Dedifferentiated amniotic fluid mesenchymal stem cell (primary cell): Measurements from ENCODE around the gene GTPBP6.
"Not testable (repeated sequence)": the region's sequence is repeated elsewhere in the genome, so short reads cannot be mapped to it uniquely, and the experiment has no call there.

Source experiments
- DNase-seq: peaks from one replicate; pipeline ENCODE4 v3.0.0-alpha.2; 2016; ENCODE audit errors: extremely low spot score

Gene GTPBP6

GRCh38 chrX:316351-317325, 2.0 kb downstream of the GTPBP6 start:
- DNase-seq: no peak

DNA sequence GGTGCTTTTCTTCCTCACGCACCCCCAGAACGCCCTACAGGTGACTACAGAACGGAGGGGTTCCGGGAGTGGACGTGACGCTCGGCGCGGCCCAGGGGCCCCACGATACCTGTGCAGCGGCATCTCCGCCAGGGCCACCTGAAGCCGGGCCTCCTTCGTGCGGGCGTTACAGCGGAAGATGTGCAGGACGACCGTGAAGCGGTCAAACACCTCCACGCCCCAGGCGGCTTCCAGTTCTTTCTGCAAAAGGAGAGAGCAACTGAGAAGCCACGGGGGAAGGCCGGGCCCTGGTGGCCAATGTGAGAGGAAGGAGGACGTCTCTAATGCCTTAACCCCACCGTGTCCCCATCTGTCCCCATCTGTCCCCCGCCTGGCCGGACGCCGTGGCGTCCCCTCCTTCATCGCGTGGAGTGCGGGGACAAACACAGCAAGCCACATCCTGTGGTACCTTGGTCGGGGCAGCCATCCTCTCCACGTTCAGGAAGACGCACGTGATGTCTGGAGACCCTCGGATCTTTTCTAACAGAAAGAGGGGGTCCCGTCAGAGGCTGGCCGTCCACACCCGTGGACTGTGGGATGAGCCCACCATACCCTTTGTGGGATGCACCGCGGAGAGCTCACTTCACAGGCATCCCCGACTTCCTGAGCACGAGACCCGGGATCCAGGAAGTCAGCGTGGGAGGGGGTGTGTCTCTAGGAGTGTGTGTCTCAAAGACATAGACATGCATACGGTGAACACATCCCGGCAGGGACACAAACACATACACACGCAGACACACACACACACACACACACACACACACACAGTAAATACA, 3.6 kb downstream of the GTPBP6 start:
- DNase-seq: no peak

DNA sequence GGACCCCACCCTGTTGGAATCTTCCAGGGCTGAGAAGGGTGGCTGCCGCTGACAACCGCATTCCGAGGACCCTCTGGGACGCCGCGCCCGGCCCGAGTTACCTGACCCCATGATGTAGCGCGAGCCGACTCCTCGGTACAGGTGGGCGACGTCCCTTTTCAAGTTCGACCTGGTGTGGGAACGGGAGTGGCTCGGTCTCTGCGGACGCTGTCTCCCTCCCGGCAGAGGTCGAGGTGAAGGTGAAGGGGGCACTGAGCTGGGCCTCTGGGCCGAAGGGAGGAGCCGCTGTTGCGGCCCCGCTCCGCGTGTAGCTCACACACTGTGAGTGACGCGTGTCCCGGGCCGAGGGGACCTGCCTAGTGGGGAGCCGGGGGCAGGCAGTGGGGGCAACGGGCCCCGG, 4.5 kb downstream of the GTPBP6 start:
- DNase-seq: no peak

DNA sequence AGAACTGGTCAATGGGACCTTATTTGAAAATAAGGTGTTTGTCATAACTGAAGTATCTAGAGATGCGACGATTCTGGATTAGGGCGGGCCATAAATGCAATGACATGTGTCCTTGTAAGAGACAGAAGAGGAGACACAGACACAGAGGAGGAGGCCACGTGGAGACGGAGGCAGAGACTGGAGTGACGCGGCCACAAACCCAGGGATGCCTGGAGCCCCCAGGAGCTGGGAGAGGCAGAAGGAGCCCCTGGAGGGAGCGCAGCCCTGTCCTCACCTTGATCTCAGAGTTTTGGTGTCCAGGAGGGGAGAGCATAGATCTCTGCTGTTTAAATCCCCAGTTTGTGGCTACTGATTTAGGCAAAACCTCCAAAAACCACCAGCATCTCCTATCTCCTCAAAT, 5.0 kb downstream of the GTPBP6 start:
- no peak for DNase-seq

DNA sequence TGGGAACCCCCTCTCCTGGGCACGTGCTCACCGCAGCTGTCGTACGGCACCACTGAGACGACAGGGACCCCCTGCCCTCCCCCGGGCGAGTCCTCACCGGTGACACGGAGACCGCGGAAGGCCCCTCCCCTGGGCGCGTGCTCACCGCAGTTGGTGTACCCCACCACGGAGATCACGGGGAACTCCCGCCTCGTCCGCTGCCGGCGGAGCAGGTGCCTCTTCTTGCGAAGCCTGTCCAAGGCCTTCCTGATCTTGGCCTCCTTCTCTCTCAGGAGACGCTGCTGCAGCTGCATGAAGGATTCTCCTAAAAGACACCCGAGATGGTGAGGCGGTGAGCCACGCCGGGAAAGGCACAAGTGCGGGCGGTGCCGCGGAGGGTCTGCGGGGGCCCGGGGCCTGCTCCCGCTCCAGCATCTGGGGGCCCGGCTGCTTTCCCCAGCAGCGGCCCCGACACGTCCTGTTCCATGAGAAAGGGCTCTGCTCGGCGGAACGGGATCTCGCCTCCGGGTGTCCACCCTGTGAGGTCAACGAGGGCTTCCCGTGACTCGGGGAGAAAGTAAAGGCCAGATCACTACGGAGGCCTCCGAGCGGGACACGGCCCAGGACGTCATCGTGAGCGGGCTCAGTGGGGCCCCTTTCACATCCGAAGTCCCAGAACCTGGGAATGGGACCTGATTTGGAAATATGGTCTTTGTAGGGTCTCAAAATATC, 5.8 kb downstream of the GTPBP6 start:
- no peak for DNase-seq

DNA sequence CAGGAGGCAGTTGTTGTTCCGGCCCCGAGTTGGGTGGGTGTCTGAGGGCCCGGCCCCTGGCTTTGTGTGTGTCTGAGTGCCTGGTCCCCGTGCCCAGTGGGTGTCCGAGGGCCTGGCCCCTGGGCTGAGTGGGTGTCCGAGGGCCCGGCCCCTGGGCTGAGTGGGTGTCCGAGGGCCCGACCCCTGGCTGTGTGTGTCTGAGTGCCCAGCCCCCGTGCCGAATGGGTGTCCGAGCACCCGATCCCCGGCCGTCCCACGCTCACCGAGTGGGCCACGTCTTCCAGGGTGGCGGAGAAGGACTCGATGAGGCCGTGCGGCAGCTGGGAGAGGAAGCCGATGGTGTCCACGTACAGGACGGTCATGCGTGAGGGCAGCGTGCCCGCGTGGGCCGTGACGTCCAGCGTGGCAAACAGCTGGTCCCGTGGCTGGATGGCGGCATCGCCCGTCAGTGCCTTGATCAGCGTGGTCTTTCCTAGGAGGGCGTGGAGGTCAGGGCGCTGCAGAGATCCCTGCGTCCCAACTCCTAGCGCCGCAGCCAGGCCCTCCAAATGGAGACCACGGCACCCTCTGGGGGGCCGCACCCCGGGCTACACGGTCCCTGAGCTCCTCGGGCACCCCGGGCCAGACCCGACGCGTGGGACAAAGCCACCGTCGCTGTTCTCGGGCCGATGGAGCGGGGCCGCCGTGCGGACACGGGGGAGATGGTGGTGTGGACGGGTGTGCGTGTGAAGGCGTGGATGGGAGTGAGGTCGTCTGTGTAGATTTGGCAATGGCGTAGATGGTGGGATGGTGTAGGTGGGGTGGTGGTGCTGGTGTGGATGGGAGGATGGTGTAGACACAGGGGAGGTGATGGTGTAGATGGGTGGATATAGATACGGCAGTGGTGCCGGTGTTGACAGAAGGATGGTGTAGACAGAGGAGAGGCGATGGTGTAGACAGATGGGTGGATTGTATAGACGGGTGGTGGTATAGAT, 7.2 kb downstream of the GTPBP6 start:
- no peak for DNase-seq

DNA sequence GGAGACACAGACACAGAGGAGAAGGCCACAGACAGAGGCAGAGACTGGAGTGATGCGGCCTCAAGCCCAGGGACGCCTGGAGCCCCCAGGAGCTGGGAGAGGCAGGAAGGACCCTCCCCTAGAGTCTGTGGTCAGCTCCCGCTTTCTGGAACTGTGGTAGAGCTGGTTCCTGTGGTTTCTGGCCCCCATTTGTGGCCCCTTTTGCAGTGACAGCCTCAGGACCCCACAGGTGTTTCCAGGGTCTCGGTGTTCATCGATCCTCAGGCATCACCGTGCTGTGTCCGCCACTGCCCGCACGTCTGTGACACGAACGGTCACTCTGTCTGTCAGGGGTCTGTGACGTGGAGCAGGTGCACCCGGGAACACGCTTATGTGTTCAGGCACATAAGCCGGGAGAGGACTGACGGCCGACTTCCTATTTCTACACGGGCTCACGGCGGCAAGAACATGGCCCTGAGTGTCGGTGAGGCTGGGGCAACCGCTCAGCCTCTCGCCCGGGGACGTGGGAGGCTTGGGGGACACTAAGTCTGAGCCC, 7.9 kb downstream of the GTPBP6 start:
- DNase-seq: no peak

DNA sequence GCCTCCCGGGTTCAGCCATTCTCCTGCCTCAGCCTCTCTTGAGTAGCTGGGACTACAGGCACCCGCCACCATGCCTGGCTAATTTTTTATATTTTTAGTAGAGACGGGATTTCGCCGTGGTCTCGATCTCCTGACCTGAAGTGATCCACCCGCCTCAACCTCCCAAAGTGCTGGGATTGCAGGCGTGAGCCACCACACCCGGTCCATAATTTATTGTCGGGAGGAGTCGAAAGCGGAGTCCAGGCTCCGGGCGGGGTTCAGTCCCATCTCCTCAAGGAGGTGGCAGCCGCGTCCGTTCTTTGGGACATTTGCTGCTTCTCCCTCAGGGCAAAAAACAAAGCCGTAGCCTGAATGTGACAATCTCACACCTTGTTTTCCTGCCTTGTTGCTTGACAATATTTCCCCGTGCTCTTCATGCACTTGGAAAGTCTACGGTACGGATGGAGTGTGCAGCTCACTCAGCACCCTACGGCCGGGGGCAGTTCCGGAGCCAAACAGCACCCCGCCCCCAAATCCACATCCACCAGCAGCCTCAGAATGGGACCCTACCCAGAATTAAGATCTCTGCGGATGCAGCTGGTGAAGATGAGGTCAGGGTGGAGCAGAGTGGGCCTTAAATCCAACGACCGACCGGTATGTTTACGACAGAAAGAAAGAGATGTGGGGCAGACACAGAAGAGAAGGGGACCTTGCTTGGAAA, 9.6 kb downstream of the GTPBP6 start:
- no peak for DNase-seq

GRCh38 chrX:307261-308111, 11.1 kb downstream of the GTPBP6 start:
- DNase-seq: no peak

DNA sequence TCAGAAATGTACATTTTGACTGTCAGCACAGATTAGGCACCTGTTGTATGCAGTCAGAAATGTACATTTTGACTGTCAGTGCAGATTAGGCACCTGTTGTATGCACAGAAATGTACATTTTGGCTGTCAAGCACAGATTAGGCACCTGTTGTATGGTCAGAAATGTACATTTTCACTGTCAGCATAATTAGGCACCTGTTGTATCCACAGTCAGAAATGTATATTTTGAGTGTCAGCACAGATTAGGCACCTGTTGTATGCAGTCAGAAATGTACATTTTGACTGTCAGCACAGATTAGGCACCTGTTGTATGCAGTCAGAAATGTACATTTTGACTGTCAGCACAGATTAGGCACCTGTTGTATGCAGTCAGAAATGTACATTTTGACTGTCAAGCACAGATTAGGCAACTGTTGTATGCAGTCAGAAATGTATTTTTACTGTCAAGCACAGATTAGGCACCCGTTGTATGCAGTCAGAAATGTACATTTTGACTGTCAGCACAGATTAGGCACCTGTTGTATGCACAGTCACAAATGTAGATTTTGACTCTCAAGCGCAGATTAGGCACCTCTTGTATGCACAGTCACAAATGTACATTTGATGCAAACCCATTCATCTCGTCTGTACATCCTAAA, 11.9 kb downstream of the GTPBP6 start:
- DNase-seq: not testable (repeated sequence)

- not testable (repeated sequence) for DNase-seq
Observed at GRCh38 chrX:305781-306613, 12.6 kb downstream of the GTPBP6 start.

- no peak for DNase-seq
Observed at GRCh38 chrX:302975-303374, 15.6 kb downstream of the GTPBP6 start.

DNA sequence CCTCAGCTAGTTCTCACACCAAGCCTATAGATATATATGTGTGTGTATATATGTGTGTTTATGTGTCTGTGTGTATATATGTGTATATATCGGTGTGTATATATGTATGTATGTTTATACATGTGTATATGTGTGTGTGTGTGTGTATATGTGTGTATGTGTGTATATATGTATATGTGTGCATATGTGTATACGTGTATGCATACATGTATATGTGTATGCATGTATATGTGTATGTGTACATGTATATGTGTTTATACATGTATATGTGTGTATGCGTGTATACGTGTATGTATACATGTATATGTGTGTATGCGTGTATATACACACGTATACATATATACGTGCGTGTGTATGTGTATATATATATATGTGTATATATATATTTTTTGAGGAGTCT, 18.3 kb downstream of the GTPBP6 start:
- DNase-seq: no peak

- no peak for DNase-seq
Observed at GRCh38 chrX:298993-299392, 19.6 kb downstream of the GTPBP6 start.

DNA sequence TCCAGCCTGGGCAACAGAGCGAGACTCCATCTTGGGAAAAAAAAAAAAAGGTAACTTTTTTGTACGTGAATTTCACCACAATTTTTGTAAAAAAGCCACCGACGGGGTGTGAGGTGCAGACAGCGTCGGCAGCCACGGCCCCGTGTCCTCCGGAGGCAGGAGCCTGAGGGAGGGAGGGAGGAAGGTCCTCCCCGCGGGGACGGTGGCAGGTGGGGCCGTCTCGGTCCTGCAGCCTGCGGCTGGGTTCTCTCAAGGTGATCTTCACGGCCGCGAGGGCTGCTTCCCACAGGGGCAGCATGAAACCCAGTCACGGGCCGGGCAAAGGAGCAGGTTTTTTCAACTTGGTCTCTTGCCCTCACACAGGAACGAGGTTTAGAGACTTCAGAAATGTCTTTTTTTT, 23.5 kb downstream of the GTPBP6 start:
- no peak for DNase-seq

- no peak for DNase-seq
Observed at GRCh38 chrX:292900-293897, 25.4 kb downstream of the GTPBP6 start.
